KMS-11 (cell line): ENCODE results near the gene TK1.
"Not testable (repeated sequence)": the region's sequence is repeated elsewhere in the genome, so short reads cannot be mapped to it uniquely, and the experiment has no call there.

ENCODE experiments used
- H2AFZ ChIP-seq: fragments of 200-600 bp; sonication (generic); 2 replicates; pipeline ENCODE4 v1.6.1; 2016; ENCODE audit warnings: antibody characterized with exemption, mixed run types, low read depth
- H3K27ac ChIP-seq: fragments of 200-600 bp; sonication (generic); 2 replicates; pipeline ENCODE4 v1.6.1; 2016; ENCODE audit warnings: mild to moderate bottlenecking, mixed run types
- H3K27me3 ChIP-seq: fragments of 200-600 bp; sonication (generic); 2 replicates; pipeline ENCODE4 v1.6.1; 2017; ENCODE audit warnings: mild to moderate bottlenecking, low read depth, mixed run types, moderate library complexity; ENCODE audit not compliant: insufficient read depth
- H3K36me3 ChIP-seq: fragments of 200-600 bp; sonication (generic); 2 replicates; pipeline ENCODE4 v1.6.1; 2017; ENCODE audit warnings: mild to moderate bottlenecking, mixed run types; ENCODE audit not compliant: insufficient read depth
- H3K4me1 ChIP-seq: fragments of 200-600 bp; sonication (generic); 2 replicates; pipeline ENCODE4 v1.6.1; 2016; ENCODE audit warnings: mild to moderate bottlenecking, low read depth, mixed run types; ENCODE audit not compliant: poor library complexity, severe bottlenecking
- H3K4me2 ChIP-seq: fragments of 200-600 bp; sonication (generic); 2 replicates; pipeline ENCODE4 v1.7.0; 2016; ENCODE audit warnings: mild to moderate bottlenecking, mixed run types
- H3K4me3 ChIP-seq: fragments of 200-600 bp; sonication (generic); IDR thresholded peaks from 2 replicates; pipeline ENCODE4 v1.6.1; 2017; ENCODE audit warnings: low read depth, low read length, mixed read lengths; ENCODE audit not compliant: insufficient read depth
- H3K79me2 ChIP-seq: fragments of 200-600 bp; sonication (generic); 2 replicates; pipeline ENCODE4 v1.6.1; 2016; ENCODE audit warnings: low read depth, mixed run types; ENCODE audit not compliant: insufficient read depth
- H3K9ac ChIP-seq: fragments of 200-600 bp; sonication (generic); 2 replicates; pipeline ENCODE4 v1.6.1; 2016; ENCODE audit warnings: mild to moderate bottlenecking, mixed run types
- H4K20me1 ChIP-seq: fragments of 200-600 bp; sonication (generic); 2 replicates; pipeline ENCODE4 v1.6.1; 2016; ENCODE audit warnings: mild to moderate bottlenecking, mixed run types; ENCODE audit not compliant: insufficient read depth
- TF ChIP-seq, protein P1 (sequence below): fragments of 200-600 bp; sonication (generic); conservative IDR thresholded peaks from 2 replicates; pipeline ENCODE4 v1.6.1; 2017; ENCODE audit warnings: low read depth, mild to moderate bottlenecking, antibody characterized with exemption, low read length, moderate library complexity, mixed read lengths

The TK1 gene

DNA sequence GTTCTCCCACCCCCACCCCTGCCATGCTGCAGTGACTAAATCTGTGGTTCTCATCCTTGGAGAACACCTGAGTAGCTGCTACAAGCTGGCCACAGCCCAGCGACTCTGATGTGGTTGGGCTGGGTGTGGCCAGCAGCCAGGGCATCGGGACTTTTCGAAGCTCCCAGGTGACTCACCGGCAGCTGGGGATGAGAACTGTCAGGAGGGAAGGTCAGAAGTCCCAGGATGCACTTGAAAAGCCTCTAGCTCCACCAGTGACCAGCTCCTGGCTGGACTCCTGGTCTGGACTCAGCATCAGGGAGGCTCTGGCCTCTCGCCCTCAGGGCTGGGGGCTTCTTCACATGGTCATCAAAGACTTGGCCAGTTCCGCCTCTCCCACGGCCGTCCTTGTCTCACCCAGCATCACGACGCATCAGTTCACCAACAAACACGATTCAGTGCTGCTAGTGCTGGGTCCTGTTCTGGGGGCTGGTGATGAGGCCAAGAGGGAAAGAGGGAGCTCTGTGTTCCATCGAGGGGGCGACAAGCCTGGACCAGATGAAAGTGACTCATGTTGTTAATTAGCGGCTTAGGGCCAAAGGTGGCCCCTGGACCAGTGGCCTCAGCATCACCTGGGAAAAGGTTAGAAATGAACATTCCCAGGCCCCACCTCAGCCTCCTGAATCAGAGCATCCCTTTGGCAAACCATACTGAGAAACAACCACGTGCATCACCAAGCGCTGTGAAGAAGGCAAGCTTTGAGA, 44.6 kb downstream of the TK1 start:
- no peak overlapping the region for H3K9ac ChIP-seq
- H2AFZ ChIP-seq = no peak overlapping the region
- H3K4me1 ChIP-seq = peaks cover 79% of the 10 kb centered on the region

DNA sequence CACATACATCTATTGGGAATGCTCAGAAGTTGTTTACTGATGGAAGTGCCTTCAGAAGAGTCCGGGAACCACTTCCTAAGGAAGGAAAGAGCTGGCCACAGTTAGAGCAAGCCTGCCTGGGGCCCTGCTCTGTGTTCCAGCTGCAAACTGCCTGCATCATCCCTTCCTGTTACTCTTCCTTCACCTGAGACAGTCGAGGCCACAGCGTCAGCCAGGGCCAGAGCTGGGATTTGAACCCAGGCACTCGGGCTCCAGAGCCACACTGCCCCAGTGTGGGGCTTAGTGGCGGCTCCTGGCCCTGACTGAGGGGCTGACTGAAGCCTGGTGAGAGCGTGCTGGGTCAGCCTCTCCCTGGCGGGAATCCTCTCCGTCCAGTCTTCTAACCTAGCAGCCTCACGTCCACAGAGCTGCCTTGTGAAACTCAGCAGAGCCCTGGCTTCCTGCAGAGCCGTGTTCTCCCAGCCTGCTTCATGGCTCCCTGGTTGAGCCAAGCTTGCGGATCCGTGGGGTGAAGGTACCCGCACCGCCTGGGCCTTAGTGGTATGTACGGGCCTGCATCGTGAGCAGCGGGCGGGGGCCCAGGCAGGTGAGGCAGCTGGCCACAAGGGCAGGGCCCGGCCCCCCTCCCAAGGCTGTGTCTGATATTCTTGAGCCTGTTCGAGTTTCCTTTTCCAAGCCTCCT, 45.3 kb downstream of the TK1 start:
- TF ChIP-seq, protein P1, sequence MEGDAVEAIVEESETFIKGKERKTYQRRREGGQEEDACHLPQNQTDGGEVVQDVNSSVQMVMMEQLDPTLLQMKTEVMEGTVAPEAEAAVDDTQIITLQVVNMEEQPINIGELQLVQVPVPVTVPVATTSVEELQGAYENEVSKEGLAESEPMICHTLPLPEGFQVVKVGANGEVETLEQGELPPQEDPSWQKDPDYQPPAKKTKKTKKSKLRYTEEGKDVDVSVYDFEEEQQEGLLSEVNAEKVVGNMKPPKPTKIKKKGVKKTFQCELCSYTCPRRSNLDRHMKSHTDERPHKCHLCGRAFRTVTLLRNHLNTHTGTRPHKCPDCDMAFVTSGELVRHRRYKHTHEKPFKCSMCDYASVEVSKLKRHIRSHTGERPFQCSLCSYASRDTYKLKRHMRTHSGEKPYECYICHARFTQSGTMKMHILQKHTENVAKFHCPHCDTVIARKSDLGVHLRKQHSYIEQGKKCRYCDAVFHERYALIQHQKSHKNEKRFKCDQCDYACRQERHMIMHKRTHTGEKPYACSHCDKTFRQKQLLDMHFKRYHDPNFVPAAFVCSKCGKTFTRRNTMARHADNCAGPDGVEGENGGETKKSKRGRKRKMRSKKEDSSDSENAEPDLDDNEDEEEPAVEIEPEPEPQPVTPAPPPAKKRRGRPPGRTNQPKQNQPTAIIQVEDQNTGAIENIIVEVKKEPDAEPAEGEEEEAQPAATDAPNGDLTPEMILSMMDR = no peak
- Histone ChIP-seq H3K4me3 (no peak overlapping the region), H4K20me1 (no peaks in the 10 kb centered on the region), H3K79me2 (no peaks in the 10 kb centered on the region), H2AFZ (no peak overlapping the region), H3K36me3 (no peaks in the 10 kb centered on the region), H3K27me3 (no peaks in the 10 kb centered on the region), H3K4me2 (peak overlapping the region; percentile 70), H3K9ac (no peak overlapping the region), H3K27ac (peak overlapping the region; percentile 45), H3K4me1 (peaks cover 79% of the 10 kb centered on the region)

More for the DNA sequence above, 44.6 kb downstream of the TK1 start:
- H3K4me3 ChIP-seq = no peak overlapping the region
- H3K36me3 ChIP-seq = no peaks in the 10 kb centered on the region
- TF ChIP-seq, protein P1 = no peak
- no peaks in the 10 kb centered on the region for H3K27me3 ChIP-seq
- peak overlapping the region; percentile 70 for H3K4me2 ChIP-seq
- H3K27ac ChIP-seq = peak overlapping the region; percentile 45
- no peaks in the 10 kb centered on the region for H4K20me1 ChIP-seq
- no peaks in the 10 kb centered on the region for H3K79me2 ChIP-seq

DNA sequence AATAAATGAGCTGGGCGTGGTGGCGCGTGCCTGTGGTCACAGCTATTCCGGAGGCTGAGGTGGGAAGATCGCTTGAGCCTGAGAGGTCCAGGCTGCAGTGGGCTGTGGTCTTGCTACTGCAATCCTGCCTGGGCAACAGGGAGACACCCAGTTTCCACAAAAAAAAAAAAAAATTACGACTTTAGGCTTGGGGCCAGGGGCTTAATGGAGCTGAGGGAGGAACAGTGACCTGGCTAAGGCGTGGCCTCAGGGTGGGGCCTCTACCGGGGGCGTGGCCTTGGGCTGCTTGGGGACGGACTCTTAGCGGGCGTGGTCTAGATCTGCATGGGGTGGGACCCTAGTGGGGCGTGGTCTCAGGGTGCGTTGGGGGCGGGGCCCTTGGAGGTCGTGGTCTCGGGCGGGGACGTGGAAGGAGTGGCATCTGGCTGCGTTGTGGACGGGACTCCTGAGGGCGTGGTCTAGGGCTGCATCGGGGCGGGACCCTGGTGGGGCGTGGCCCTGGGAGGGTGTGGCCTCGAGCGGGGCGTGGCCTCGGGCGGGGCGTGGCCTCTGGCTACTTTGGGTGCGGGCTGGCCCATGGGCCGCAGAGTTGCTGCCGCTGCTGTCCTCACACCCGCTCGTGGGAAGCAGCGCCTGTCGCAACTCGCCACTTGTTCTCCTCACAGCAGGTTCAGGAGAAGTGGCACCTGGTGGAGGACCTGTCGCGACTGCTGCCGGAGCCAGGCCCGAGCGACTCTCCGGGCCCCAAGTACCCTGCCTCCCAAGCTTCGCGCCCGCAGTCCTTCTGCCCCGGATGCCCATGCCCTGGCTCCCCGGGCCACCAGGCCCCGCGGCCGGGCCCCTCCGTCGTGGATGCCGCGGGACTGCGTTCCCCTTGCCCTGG, 46.4 kb downstream of the TK1 start:
- Histone ChIP-seq H3K36me3 (no peaks in the 10 kb centered on the region), H3K4me3 (no peak overlapping the region), H3K4me2 (peak overlapping the region; percentile 70), H3K79me2 (no peaks in the 10 kb centered on the region), H3K27ac (no peak overlapping the region; the same call in 1 of the 2 replicates), H3K9ac (no peak overlapping the region), H3K27me3 (no peaks in the 10 kb centered on the region), H4K20me1 (no peaks in the 10 kb centered on the region), H3K4me1 (peaks cover 80% of the 10 kb centered on the region), H2AFZ (no peak overlapping the region)
- TF ChIP-seq, protein P1 = no peak

DNA sequence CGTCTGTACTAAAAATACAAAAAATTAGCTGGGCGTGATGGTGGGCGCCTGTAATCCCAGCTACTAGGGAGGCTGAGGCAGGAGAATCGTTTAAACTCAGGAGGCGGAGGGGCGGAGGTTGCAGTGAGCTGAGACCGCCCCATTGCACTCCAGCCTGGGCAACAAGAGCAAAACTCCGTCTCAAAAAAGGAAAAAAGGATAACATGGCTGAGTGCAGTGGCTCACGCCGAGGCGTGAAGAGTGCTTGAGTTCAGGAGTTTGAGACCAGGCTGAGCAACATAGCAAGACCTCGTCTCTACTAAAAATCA, 47.0 kb downstream of the TK1 start:
- H3K27ac ChIP-seq, H3K79me2 ChIP-seq, H3K4me2 ChIP-seq, H4K20me1 ChIP-seq, H2AFZ ChIP-seq, H3K36me3 ChIP-seq, H3K27me3 ChIP-seq, H3K9ac ChIP-seq, H3K4me3 ChIP-seq: not testable (repeated sequence)
- H3K4me1 ChIP-seq = peaks cover 75% of the 10 kb centered on the region
